GM21360 (cell line): ENCODE results near the gene HUWE1.
A peak's percentile ranks its signal among the peaks of the same experiment; 100 is the strongest.

Source experiments
- ATAC-seq: cut with Tn5 transposase; IDR thresholded peaks from one replicate; pipeline ENCODE4 v1.9.1; 2021; ENCODE audit warnings: mild to moderate bottlenecking, moderate library complexity; ENCODE audit not compliant: unreplicated experiment

HUWE1 gene

DNA sequence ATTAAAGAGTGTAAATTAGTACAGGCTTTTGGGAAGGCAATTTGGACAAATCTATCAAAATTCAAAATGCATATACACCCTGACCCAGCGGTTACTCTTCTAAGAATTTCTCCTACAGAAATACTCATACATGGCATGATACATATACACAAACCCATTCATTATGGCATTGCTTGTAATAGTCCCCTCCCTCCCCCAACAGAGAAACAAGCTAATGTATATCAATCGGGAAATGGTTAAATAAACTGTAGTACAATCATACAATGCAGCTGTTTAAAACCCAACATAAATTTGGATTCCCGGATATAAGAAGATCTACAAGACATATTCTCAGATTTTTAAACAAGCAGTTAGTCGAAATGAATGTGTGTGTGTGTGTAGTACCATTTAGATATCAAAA is 808 bp downstream of the HUWE1 start:
- ATAC-seq: no peak

DNA sequence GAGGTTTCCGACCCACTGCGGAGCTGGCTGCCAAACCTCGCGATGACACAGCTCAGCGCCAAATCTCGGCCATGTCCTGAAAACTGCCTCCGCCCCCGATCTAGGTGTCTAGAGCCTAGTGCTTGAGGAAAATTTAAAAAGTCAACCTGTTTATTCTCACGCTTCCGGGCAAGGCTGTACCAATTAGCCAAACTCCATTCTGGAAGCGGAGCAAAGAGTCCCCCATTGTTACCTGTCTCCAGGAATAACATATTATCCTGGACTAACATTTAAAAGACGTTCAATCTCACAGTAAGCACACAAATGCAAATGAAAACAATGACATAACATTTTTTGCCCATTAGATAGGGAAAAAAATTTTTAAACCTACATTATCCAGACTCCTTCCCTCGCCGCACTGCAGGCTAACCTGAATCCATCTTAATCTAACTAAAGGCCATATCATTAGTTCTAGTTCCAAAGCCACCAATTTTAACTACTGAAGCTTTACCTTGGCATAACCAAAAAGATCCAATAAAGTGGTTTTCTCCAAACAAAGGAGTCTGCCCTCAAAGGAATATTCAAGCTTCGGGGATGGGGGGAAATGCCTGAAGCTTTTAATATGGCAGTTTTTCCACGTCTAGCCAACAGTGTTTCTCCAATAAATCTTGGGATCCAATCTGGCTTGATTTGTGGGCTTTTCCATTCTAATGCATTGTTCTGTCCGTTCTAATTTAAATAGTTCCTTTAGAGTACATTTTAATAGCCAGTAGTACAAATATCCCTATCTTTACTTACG is 1.9 kb downstream of the HUWE1 start:
- ATAC-seq: no peak

- peak; percentile 70 for ATAC-seq
Measured at GRCh38 chrX:53683556-53684414, 2.7 kb downstream of the HUWE1 start.

DNA sequence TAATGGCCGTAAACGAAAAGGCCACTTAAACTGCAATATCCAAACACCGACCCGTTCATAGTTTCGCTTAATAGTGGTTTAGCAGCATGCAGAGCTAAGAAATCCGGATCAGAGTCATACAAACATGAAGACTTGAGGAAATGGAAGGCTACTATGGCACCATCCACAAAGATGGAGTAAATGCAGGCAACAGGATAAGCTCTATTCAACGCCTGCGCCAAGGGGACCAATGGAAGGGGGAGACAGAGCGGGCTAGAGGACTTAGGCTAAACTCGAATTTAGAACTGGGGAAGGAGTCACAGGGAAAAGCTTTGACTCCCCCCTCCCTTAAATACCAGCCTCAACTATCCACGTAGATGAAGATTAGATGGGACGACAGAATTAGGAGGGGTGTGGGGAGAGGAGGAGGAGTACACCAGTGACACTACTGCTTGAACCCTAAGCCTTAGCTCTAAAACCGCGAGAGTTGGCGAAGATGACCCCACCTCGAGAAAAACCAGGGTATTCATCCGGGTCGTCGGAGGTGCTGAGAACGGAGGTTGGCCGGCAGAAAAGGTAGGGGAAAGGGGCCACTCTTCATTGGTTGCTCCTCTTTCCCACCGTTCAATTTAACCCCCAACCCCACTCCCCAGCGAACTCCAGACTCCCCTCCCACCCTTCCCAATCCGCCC is 3.5 kb downstream of the HUWE1 start:
- ATAC-seq: no peak

DNA sequence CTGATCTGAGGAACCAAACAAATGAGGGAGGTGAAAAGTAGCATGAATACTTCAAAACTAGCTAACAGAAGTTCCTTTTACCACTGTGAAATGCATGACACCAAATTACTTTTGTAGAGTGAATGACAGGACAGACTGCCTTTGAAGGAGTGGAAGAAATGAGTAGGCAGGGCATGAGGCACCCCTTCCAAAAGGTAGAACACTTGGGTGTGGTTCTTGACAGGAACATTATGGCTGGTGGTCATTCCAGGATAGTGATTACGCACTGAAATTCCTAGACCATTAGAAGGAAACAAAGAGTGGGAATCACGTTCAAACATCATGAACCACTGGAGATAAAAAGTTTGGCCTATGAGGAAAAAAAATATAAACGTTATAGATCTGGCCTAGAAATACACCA is 4.9 kb downstream of the HUWE1 start:
- no peak for ATAC-seq

GRCh38 chrX:53678667-53679066 is 7.9 kb downstream of the HUWE1 start:
- no peak for ATAC-seq

GRCh38 chrX:53677286-53677685 is 9.2 kb downstream of the HUWE1 start:
- ATAC-seq: no peak

- ATAC-seq: no peak
Measured at GRCh38 chrX:53674581-53674980, 11.9 kb downstream of the HUWE1 start.

DNA sequence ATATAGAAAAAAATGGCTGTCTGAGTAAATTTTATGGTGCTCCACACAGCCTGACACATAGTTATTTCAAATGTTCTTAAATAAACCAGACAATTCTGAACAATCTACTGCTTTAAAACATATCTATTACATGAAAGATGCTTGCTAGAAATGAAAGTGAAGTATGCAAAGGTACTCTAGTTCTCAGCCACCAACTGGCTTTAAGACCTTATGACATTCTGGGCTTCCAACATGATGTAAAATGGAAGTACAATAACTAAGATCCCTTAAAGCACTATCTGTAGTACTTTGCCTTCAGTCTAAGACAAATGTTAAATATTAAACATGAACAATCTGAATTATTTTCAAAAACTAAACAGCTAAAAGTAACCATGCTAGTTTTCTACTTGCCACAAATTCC is 17.3 kb downstream of the HUWE1 start:
- no peak for ATAC-seq

DNA sequence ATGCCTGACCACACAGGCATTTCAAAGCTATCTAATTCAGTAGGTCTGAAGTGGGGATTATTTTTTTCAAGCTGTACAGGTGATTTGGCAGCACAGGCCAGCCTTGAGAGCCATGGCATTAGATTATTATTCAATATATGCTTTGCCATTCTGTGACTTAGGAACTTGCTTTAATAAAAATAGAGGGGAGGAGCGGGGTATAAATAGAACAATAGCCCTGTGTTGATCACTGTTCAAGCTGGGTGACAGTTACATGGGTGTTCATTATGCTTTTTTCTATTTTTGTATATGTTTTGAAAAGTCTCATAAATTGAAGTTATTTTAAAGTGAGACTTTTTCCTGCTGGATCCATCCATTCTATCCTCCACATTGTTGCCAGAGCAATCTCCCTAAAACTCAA is 20.3 kb downstream of the HUWE1 start:
- no peak for ATAC-seq

GRCh38 chrX:53660004-53660403 is 26.5 kb downstream of the HUWE1 start:
- no peak for ATAC-seq

- ATAC-seq: no peak
Measured at GRCh38 chrX:53659039-53659438, 27.5 kb downstream of the HUWE1 start.

DNA sequence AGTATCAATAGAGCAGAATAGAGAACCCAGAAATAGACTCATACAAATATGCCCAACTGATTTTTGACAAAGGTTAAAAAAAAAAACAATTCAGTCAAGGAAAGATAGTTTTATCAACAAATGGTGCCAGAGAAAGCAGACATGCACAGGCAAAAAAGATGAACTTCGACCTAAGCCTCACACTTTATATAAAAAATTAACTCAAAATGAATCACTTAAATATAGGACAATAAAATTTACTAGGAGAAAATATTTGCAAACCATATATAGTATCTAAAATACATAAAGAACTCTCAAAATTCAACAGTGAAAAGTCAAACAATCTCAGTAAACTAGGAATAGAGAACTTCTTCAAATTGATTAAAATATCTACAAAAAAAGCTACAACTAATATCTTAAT is 29.7 kb downstream of the HUWE1 start:
- no peak for ATAC-seq

DNA sequence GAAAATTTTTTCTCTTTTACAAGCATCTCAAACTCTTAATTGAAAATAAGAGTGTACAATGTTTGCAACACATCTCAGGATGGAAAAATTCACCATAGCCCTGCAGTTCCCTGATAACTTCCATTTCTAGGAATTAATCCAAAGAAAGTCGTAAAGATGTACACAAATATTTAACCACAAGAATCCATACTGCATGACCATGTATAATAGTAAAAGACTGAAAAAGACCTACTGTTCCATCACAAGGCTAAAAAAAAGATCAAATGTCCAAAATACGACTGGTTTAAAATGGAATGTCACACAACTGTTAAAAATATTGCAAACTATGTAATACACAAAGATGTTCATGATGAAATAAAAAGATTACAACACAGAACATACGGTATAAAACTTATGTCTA is 32.1 kb downstream of the HUWE1 start:
- ATAC-seq: no peak

GRCh38 chrX:53644751-53645150 is 41.8 kb downstream of the HUWE1 start:
- ATAC-seq: no peak

- no peak for ATAC-seq
Measured at GRCh38 chrX:53642337-53642736, 44.2 kb downstream of the HUWE1 start.

GRCh38 chrX:53639257-53639656 is 47.3 kb downstream of the HUWE1 start:
- ATAC-seq: no peak

- ATAC-seq: no peak
Measured at GRCh38 chrX:53637479-53637878, 49.0 kb downstream of the HUWE1 start.

DNA sequence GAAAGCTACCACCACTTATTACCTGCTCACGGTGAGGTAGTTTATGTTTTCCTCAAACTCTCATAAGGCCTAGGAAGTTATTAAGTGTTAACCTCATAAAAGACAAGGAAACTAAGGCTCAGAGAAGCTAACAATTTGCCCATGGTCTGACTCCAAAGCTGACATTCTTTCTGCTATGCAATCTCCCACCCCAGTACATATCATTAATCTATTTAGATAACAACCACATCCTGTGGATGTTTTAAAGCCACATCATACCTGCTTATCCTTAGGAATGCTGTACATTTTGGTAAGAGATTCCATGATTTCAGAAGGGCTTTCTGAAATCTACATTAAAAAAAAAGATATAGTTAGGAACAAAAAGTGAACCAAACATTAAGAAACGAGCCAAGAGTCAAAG is 55.4 kb downstream of the HUWE1 start:
- no peak for ATAC-seq

- ATAC-seq: no peak
Measured at GRCh38 chrX:53630261-53630660, 56.3 kb downstream of the HUWE1 start.

DNA sequence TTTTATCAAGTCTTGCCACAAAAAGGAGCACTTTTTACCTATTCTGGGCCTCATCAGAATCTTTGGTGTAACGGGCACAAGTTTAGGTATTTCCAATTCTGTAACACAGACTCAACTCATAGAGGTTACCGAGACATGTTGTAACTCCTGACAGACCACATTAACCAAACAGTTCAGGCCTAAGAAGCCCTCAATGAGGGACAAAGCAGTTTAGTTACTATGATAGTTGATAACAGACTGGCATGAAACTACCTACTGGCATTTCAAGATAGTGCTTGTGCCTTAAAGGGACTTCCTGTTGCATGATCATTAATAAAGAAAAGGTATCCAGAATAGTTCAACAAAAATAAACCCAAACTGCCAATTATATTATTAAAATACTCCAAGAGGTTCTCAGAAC is 64.1 kb downstream of the HUWE1 start:
- ATAC-seq: no peak
